GF-D8 (cell line): Measurements from ENCODE around the gene TCEA3.

Experiments used
- DNase-seq: peaks from one replicate; lab custom pipeline; 2025; lab: John Stamatoyannopoulos, UW

The TCEA3 gene

DNA sequence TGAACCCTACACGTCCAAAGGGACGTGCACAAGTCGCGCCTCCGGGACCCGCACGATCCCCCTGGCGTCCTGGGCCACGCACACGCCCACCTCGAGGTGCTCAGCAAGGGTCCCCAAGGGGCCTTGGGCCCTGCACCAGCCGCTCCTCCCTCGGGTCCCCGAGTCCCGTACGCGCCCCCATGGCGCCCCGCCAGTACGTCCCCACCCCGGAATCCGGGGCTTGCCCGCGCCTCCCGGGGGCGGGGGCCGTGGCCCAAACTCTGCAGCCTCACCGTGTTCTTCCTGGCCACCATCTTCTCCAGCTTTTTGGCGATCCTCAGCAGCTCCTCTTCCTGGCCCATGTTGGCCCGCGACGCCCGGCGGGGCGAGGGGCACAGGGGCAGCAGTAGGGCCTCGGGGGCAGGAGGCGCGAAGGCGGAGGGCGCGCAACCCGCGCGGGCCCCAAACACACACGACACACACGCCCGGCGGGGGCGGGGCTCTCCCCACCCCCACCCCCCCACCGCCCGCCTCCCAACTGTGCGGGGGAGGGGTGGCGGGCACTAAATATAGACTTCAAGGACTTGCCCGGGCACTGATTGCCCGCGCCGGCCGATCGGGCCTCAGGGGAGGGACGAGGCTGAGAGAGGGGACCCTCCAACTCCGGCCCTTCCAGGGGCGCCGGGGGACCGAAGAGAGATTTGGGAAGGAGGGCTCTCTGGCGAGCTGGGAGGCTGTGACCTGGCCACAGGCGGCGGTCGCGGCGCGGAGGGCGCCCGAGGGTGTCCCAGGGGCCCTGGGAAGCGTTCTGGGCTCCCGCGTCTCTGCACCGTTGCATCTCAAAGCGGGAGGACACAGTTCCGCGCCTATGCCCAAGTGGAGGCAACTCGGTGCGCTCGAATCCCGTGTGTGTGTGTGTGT is at the start of gene TCEA3:
TSS of gene TCEA3 (minus strand) at position 456 of the 900 bp plus-strand sequence. CDS start at position 341, 115 bp downstream.
- DNase-seq: no peak

DNA sequence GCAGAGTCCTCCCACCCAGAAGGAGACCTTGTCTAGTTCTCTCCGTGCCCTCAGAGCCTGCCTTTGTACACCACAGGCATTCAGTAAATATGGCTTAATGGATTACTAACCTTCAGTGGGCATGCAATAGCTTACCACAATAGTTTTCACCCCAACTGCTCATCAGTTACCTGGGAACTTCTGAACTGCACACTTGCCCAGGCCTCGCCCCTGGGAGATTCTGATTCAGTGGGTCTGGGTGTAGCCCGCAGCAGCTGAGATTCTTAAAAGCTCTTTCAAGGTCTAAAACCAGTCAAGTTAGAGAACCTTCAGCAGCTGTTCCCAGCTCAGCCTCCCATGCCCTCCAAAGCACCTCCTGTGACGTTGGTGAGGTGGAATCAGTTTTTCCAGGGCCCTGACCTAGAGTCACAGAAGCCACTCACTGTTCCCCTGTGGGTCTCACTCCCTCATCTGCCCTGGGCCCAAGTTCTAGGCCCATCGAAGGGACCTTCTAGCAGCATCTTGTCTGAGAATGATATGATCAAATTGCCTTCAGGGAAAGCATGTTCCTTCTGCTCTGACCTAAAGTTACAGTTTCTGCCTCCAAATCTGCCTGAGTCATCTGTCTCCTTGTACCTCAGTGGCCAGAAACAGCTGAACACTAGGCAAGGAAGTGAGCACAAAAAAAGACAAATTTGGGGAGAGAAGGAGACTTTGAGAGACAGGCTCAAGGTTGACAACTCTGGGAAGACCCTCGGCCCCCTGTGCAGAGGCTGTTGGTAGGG is 48.7 kb upstream of the TCEA3 start:
- no peak for DNase-seq

DNA sequence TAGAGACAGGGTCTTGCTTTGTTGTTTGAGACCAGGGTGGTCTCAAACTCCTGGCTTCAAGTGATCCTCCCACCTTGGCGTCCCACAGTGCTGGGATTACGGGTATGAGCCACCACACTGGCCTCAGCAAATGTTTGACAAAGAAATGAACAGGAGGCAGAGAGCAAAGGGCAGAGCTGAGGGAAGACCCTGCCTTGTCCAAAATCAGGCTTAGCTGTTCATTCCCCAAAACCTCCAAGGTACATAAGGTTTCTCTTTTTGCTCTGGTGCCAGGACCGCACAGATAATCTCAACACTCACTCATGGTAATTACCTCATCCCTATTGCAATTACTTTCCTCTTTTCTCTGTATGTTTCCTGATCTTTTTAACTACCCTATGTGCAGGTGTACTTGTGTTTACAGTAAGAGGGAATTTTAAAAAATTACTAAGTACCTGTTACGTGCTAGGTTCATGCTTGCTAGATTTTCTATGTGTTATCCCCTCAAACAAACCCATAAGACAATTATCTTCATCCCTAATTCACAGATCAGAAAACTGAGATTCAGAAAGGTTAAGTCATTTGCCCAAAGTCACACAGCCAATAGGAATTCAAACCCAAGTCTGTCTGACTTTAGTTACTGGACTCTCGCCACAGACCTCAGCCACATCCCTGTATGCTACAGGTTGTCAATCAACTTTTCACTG is 47.9 kb upstream of the TCEA3 start:
- no peak for DNase-seq

DNA sequence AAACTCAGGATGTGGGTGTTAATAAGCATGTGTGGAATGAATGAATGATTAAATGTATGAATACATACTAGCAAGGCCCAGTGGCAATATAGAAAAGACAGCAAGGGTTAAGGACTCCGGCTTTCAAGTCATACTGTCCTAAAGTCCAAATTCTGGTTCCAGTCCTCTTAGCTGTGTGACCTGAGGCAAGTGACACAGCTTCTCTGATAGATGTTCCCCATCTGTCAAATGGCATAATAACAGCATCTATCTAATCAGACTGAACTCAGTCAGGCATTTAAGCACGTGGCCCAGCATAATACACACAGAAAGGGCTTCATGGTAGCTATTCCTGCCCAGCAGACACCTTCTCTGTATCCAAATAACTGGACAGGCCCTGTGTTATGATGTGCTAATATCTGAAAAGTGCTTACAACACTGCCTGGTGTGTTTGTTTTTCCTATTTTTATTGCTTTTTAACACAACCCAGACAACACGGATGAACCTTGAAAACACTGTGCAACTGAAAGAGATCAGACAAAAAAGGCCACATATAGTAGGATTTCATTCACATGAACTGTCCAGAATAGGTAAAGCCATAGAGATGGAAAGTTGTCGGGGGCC is 47.0 kb upstream of the TCEA3 start:
- no peak for DNase-seq

DNA sequence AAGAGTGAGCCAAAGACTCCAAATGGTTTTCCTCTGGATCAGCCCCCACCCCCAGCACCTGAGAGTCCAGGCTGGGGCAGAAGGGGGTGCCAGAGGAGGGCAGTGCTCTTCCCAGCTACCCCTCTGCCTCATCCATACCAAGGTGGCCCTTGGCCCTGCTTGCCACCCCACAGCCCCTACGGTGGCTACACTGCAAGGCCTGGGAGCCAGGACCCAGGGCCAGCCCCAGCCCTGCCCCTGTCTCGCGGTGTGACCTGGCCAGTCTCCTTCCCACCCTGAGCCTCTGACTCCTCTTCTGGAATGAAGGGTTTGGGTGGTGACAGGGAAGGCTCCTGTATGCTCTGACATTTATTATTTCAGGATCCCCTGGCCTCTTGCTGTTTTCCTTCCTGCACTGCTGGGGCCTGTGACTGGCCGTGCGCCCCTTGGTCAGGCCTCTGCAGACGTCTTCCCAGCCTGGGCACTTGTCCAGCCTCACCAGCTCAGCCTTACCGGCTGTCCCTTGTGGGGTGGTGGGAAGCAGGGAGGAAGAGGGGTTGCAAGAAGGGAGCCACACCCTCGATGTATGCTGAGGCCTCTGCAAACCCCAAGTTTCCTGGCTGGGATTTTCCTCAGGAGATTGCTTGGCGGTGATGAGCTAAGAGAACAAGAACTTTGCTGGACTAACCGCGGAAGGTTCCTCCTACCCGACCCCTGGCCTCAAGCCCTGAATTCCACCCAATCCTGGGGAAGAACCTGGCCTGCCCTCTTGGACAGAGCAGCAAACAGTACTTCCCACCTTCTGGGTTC is 45.9 kb upstream of the TCEA3 start:
- no peak for DNase-seq

DNA sequence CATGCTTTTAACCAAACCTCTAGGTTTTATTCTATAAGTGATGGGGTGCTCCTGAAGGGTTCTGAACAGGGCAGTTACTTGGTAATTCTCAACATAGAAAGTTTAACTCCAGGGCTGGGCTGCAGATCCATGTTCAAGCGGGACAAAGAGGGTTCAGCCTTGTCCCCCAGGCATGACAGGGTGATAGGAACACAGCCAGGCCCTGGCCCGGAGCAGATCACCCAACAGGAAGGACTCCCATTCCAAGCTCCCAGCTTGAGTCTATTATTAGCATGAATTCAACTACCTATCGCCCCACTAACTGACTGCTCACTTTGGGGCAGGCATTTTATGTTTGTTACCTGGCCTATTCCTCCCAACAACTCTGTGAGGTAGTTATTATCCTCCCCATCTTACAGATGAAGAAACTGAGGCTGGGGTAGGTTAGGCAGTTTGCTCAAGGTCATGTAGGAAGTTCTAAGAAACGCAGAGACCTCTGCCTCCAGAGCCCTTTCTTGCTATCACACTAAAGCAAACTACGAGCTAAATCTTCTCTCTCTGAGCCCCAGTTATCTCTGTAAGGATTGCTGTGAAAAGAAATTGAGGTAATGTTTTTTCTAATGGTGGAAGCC is 44.9 kb upstream of the TCEA3 start:
- DNase-seq: no peak

DNA sequence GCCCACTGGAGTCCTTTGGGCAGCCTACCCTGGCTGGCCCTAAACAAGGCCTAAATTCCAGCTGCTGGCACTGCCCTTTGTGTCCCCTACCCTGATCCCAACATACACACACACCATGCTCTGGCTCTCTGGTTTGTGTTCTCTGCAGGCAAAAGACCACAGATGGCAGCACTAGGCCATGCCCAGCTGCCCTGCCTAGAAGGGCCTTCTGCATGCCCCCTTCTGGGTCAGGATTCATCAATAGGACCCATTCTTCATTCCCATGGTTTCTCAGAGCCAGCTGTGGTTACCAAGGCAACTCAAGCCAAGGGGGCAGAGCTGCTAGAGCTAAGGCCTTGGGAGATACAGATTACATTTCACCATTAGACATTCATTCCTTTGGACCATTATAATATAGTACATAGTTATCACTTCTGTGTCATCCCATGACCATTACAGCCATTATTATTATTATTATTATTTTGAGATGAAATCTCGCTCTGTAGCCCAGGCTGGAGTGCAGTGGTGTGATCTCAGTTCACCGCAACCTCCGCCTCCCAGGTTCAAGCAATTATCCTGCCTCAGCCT is 42.0 kb upstream of the TCEA3 start:
- no peak for DNase-seq

DNA sequence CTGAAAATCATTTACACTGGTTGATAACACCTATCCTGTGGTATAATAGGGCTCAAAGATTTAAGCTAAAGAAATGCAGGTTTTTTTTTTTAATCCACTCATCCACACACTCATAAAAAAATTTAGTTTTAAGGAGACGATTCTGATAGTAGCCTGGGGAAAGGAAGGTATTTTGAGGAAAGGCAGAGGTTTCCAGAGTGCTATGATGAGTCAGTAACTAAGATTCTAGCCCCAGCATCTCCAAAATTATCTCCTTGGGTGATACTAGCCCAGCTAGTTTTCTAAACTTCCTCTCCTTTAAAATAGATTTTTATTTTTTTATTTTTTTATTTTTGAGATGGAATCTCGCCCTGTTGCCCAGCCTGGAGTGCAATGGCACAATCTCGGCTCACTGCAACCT is 38.7 kb upstream of the TCEA3 start:
- DNase-seq: no peak

DNA sequence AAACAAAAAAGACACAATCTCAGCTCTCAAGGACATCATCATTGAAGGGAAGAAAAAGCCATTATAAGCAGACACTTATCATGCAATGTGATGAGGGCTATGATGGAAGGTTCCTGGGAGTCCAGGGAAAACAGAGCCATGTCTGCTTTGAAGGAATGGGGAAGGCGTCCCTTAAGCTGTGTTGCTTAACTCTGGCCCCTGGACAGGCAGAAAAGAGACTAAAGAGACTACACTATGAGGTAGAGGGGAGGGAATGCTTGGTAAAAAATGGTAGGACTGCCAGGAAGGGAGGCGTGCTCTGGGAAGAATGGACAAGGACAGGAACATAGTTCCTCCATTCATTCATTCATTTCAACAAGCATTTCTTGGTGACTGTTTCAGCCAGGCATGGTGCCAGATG is 38.2 kb upstream of the TCEA3 start:
- no peak for DNase-seq

DNA sequence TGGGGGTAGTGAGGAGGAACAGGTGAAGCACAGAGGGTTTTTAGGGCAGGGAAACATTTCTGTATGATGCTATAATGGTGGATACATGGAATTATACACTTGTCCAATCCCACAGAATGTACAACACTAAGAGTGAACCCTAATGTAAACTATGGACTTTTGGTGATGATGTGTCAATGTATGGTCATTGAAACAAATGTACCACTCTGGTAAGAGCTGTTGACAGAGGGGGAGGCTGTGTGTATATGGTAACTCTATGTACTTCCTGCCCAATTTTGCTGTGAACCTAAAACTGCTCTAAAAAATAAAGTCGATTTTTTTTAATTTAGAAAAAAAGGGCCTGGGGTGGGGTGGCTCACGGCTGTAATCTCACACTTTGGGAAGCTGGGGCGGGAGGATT is 36.5 kb upstream of the TCEA3 start:
- no peak for DNase-seq

DNA sequence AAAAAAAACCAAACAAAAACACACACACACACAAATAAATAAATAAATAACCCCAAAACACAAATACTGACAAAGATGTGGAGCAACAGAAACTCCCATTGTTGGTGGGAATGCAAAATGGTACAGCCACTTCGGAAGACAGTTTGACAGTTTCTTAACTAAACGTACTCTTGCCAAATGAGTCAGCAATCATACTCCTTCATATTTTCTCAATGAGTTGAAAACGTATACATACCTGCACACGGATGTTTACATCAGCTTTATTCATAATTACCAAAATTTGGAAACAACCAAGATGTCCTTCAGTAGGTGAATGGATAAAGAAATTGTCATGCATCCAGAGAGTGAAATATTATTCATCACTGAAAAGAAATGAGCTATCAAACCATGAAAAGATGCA is 36.0 kb upstream of the TCEA3 start:
- no peak for DNase-seq

DNA sequence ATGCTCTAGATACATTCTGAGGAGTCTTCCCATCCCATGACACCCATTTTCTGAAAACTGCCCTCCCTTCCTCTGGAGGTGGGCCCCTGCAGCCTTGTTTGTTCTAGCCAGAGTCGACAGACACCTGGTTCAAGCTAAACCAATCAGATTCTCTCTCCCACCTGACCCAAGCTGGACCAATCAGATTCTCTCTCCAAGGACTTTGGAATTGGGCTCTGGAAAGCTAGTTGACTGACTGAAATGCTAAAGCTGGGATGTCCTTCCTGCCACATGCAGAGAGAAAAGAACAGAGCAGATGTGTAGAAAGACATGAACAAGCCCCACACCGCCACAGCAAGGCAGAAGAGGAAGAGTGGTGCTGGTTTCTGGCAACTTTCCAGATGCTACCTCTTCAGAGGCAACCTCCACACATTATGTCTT is 34.8 kb upstream of the TCEA3 start:
- DNase-seq: no peak

DNA sequence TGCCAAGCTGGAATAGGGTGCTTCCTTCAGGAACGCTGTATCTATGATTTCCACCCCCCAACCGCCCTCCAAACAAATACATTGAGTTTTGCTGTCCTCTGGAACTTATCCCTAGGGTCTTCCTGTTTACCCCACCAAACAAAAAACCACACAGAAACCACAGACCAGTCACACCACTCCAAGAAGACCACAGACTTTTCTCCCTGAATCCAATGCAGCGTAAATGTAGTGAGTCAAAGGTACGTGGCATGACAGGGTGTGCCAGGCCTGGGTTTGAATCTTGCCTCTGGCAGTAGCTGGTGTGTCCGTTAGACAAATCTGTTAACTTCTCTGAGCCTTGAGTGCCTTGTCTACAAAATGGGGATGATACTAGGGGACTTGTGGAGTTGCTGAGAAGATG is 31.7 kb upstream of the TCEA3 start:
- DNase-seq: no peak

DNA sequence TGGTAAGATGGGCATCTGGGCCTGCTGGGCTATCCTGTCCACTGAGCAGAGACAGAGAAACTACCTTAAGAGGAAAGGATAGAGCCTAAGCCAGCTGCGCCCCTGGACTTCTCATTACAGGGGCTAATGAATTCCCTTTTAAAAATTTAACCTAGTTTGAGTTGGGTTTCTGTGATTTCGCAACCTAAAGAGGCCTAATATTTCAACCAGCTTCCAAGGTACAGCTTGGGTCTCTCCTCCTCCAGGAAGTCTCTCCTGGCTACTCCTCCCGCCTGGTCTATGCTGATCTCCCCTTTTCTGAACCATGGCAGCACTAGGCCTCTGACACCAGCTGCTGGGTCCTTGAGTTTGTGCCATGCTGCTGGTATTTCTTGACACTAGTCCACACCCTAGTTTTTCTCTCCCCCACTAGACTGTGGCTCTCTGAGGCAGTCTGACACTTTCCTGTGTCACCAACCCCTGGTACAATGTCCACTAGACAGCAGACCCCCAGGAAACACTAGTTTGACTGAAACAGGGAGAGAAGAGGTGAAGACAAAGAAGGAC is 29.0 kb upstream of the TCEA3 start:
- DNase-seq: no peak

DNA sequence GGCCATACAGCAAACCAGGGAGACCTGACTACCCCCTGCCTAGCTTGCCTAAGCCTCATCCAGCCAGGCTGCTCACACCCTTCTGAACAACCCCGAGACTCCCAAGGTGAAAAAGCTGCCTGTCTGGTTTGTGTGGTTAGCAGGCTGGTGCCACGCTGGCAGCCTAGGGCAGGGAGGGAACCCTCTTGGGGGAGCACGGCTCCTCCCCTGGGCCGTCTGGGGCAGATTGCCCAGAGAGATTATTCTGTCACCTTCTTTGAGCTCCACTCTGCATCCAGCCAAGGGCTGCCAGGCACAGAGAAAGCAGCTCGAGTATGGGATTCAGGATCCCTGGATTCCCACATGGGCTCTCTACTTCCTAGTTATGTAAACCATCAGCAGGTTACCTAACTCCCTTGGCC is 27.5 kb upstream of the TCEA3 start:
- DNase-seq: no peak

DNA sequence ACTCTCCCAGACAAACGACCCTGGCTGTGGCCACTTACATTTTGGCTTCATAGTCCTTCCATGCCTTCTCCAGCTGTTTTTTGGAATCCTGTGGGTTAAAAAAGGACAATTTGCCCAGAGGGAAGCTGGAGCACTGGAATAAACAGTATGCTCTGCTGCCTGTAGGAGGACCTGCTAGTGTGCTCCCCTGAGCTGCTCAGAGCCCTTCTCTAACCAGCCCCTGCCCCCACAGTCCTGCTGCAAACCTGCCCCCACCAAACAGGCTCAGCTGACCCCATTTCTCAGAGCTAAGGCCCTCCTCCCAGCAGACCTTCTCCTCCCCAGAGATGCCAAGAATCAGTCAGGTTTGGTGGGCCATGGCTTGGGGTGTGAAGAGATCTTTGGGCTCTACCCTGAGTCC is 26.9 kb upstream of the TCEA3 start:
- DNase-seq: no peak

DNA sequence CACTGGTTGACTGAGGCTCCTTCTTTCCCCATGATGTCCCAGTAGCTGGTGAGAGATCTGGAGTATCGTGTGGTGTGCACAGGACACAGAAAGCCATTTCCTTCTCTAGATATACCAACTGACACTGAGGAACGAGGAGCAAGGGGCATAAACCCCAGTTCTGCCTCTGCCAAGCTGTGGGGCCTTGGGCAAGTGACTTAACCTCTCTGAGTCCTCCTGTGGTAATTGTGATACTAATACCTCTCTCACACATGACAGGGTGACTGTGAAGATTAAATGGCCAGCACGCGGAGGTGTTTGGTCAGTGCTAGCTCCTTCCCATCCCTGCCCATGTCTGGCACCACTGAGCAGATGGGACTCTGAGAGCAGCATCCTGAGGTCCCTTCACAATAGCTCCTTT is 26.3 kb upstream of the TCEA3 start:
- DNase-seq: no peak

DNA sequence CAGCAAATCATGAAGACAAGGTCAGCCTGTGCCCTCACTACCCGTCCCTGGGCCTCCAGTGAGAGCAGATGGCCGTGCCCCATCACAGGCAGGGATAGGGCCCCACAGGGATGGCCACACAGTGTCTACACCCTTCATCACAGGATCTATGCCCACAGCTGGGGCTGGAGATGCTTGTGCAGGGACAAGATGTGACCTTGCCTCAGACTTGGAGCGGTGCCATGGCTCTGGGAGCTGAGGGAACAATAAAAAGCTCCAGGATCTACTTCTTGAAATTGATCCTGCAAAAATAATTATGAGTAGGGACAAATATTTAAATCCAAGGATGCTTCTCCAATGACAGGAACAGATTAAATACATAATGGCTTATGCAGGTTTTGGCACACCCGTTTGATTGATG is 25.4 kb upstream of the TCEA3 start:
- DNase-seq: no peak

DNA sequence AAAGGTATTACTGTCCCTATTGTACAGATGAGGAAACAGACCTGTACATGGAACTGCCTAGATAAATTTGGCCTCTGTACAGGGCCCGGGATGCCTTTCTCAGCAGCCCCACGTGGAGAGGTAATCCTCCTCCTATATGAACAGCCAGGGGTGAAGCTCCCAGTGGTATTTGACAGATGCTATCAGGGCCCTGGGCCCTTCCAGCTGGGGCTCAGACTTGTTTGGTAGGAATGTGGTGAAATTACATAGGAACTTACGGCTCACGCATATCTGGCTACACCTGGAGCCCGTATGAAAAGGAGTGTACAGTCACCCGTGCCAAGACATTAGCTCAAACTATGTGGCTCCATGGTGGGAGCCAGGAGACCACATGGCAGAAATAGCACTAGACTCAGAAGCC is 24.8 kb upstream of the TCEA3 start:
- no peak for DNase-seq

DNA sequence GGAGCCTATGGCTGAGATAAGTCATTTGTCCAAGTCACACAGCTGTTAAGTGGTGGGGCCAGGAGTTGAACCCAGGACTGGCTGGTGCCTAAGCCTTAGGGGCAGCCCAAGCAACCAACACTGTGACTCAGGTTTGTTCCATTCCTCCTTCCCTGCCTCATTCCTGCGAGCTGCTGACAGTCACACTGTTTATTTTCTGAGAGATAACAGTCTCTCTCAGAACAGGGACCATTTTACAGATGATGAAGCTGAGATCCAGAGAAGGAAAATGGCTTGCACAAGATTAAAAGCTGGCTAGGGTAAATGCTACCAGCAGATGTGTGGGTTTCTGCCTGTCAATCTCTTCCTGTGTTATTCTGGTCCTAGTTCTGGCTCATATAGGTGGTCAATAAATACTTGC is 24.3 kb upstream of the TCEA3 start:
- DNase-seq: no peak
